Left renal pelvis (tissue), 4 donors: ENCODE results near the gene RAB2B. TPM values are rescaled to one million over a fixed set of nuclear protein-coding genes. Genes with fewer than 3 reads are reported as not detected.
"Not testable (repeated sequence)": the region's sequence is repeated elsewhere in the genome, so short reads cannot be mapped to it uniquely, and the experiment has no call there.

Experiments
- DNase-seq, 4 donors: peaks; one replicate each; pipeline ENCODE4 v3.0.0-alpha.2; 2013; ENCODE audit warnings: low read depth in 4 of 4, low spot score in 3 of 4
- polyA plus RNA-seq, 4 donors: library from polyadenylated mRNA; unstranded; fragments of 120-200 nt; gene quantifications; one replicate each; pipeline ENCODE4 v1.2.1, GENCODE V29; 2013; ENCODE audit not compliant: insufficient read length in 4 of 4

Gene RAB2B
- polyA plus RNA-seq, 4 donors: 37.7 to 44.4 (median 39.2) TPM

DNA sequence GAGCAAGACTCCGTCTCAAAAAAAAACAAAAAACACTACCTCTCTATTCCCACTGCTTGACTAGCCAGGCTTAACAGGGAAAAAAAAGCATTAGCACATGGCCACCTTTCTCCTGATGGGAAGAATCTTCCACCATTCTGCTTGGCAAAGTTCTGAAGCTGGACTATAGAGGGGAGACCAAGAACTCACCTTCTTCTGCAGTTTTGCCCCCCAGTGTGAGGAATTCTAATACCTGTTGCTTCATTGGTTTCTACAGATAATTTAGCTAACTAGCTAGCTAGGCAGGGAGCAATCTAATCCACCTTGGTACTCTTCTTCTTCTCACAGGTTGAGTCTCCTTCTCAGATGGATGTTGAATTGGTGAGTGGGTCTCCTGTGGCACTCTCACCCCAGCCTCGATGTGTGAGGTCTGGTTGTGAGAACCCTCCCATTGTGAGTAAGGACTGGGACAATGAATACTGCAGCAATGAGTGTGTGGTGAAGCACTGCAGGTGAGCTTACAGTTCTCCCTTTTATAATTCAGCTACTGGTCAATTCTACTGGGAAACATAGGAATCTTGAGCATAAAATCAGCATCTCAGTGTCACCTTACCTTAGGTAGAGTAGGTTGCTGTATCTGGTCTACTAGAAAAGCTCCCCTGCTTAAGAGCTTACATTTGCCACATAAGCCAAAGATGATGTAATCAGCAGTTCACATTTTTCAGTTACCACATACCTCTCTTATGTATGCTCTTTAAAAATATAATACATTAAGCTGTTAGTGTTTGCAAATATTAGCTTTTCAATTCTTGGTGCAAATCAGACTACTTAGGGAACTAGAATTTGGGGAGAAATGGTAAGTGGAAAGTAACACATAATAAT is 18.4 kb upstream of the RAB2B start:
- DNase-seq: no peak

GRCh38 chr14:21486640-21487087 is 9.9 kb upstream of the RAB2B start:
- no peak for DNase-seq

DNA sequence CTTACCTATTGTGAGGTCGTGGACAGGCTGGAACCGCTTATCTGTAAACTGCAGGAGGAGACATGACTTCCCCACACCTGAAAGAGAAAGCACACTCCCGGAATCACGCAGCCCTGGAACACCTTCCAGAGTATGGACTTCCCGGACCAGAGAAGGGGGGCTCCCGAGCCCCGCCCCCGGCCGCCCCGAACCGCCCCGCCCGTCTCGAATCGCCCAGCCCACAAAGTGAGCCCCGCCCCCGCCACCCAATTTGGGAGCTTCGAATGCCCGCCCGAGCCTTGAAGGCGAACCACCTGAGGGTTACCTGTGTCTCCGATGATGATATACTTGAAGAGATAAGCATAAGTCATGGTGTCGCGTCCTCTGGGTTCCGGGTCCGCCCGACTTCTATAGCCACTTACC is 235 bp downstream of the RAB2B start:
- DNase-seq: peak in 2 of 4 donors; percentile 59 to 72

GRCh38 chr14:21475767-21476522 is 814 bp downstream of the RAB2B start:
- DNase-seq: no peak

DNA sequence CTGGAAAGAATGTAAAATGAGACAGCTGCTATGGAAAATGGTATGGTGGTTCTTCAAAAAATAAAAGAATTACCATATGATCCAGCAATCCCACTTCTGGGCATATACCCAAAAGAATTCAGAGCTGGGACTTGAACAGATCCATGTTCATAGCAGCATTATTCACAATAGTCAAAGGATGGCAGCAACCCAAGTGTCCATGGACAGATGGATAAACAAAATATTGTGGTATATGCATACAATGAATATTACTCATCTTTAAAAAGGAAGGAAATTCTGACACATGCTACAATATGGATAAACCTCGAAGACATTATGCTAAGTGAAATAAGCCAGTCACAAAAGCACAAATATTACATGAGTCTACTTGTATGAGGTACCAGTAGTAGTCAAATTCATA is 9.1 kb downstream of the RAB2B start:
- DNase-seq: no peak

DNA sequence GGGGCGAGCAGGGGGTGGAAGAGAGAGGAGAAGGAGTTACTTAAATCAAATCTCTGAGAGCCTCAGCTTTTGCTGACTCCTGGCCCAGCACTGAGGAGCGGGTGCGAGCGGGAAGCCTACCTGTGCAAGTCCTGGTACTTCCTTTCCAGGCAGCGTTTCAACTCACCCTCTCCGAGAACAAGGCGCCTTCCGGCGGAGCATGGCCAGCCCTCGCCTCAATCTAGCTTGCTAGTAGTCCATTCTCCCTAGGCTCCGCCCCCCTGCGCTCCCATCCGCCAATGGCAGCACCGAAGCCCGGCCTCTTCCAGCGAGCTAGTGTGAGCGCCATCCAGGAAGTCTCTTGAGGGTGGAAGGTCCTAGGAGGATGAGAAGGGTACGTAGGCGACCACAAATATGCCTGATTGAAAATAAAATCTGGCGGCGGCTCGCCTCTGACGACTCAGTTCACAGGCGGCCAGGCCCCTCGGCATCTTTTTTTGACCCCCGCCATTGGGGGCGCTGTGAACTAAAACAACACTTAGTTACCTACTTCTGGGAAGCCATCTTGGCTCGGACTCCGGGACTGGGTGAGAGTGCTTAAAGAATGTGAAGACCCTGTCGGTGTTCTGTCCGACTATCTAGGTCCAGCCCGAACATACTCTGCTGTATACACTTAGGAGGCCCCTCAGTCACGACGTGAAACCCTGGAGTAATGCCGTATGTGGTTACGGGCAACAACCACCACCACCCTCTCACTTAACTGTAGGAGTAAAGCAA is 20.7 kb downstream of the RAB2B start, which contains the start of gene CHD8:
CHD8 (minus strand) TSS at position 212 of the 756 bp plus-strand sequence. CDS start 24,480 bp downstream, outside the sequence.
- peak; percentile 97 to 99 (median 99) for DNase-seq

DNA sequence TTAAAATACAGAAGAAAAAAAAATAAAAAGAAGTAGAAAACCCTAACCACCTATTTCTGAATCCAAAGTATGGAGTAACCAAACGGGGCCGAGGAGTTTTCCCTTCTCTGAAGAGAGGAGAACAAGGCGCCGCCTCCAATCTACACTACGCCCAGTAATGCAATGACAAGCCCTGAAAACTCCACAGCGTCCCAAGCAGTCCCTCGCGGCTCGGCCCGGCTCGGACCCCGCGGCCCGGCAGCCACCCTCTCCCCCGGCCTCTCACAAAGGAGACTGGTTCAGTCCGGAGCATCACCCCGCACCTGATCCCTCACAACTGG is 21.2 kb downstream of the RAB2B start:
- DNase-seq: no peak

- DNase-seq: no peak
Measured at GRCh38 chr14:21454843-21455544, 21.8 kb downstream of the RAB2B start.

DNA sequence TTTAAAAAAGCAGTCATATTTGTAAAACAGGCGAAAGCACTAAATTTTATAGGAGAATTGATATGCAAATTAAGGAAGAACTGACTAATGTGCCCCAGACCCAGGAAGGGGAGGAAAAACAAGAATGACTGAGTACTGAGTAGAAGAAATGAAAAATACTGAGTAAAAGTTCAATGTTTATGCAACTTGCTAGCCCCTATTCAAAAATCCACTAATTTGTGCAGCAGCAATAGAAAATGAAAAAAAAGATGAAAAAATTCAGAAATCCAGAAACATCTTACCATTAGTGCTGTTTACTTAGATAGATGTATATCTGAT is 26.9 kb downstream of the RAB2B start:
- no peak for DNase-seq

GRCh38 chr14:21442657-21443056 is 34.1 kb downstream of the RAB2B start:
- not testable (repeated sequence) for DNase-seq

- no peak for DNase-seq
Measured at GRCh38 chr14:21440859-21441258, 35.9 kb downstream of the RAB2B start.

GRCh38 chr14:21437063-21437901 is 39.5 kb downstream of the RAB2B start:
- DNase-seq: peak; percentile 98 to 100 (median 100)

DNA sequence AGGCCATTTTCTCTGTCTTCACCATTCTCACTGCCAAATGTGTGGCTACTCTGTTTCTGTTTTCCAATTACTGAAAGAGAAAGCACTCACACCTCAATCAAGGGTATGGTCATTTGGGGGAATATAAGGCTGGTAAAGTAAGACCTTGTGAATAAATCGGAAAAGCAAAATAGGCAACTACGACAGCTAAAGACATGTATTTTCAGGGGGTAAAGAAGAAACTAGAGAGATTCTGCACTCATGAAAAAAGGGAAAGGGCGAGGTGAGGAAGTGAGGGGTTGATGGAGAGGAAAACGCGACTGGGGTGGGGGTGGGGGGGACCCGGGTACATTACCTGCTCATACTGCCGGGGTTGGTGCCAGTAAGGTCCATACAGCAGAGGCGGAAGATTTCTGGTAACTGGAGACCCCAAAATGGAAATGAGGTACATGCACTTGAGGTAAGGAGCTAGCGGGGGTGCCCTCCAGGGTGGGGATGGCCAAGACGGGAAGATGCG is 40.1 kb downstream of the RAB2B start:
- peak in 1 of 4 donors; percentile 1 for DNase-seq

DNA sequence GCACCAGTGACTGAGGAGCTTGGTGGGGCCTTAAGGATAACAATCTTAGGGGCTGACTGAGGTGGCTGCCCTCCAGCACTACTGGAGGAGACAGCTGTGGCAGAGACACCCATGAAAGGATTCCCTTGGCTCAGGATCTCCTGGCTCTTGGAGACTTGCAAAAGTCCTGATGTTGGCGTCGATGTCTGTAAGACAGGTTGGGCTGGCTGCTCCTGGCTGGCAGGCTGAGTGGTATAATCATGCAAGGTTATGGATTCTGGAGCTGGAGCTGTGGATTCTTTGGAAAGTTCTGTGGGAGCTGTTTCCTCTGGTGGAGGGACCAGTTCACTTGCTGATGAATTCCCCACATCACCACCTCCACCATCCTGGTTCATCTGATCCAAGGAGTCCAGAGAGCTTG is 45.6 kb downstream of the RAB2B start:
- no peak for DNase-seq

- no peak for DNase-seq
Measured at GRCh38 chr14:21428930-21429329, 47.8 kb downstream of the RAB2B start.

- DNase-seq: no peak
Measured at GRCh38 chr14:21426692-21427091, 50.1 kb downstream of the RAB2B start.

GRCh38 chr14:21419528-21419927 is 57.2 kb downstream of the RAB2B start:
- no peak for DNase-seq

DNA sequence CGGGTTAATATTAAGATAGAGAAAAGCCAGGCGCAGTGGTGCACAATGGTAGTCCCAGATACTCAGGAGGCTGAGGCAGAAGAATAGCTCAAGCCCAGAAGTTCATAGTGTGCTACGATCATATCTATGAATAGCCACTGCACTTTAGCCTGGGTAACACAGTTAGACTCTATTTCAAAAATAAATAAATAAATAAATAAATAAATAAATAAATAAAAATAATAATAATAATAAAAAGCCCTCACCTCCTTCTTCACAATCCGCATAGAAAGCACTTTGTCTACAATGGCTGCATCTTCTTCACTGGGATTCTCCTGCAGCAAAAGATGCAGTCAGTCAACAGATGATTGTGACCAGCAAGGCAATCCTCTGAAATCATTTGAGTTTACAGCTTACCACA is 61.4 kb downstream of the RAB2B start:
- DNase-seq: no peak

DNA sequence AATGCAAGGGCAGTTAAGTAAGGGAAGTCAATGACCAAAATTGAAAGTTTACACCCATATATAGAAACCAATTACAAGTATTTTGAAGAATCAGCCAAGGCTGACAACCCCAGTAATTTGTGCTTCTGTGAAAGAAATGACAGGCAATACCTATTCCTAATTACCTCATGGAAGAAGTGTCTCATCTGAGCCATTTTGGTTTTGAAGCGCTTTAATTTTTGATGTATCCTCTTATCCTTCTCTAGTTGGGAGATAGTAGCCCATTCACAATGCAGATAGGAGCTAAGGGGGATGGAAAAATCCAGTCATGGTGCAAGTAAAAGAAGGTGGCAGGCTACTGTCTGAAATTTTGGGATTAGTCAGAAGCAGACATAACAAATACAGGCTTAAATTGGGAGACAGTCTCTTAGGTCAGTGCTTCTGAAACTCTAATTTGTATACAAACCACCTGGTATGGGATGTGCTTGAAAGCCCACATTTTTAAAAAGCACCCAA is 62.6 kb downstream of the RAB2B start:
- no peak for DNase-seq
